MCF 10A (cell line): ENCODE data around the gene RTKN. TPM values are rescaled to one million over a fixed set of nuclear protein-coding genes. Genes with fewer than 3 reads are reported as not detected.

ENCODE experiments used
- BruUV-seq: library from RNA; stranded (reverse); fragments of 400-500 nt; replicated peaks from 2 replicates; lab custom pipeline; 2021; lab: Mats Ljungman, UMichigan
- CTCF ChIA-PET: fragments of 300-600 bp; sonication (Branson Sonifier 250); formaldehyde crosslinking; extraction: SDS; loops from one replicate; lab custom pipeline; 2021; ENCODE audit warnings: antibody characterized with exemption, inconsistent platforms; lab: Yijun Ruan, JAX
- POLR2A ChIA-PET: fragments of 300-600, 350-650 bp; sonication (Branson Sonifier 250); formaldehyde crosslinking; extraction: SDS; loops from one replicate; lab custom pipeline; 2020; ENCODE audit warnings: antibody characterized with exemption, inconsistent platforms; lab: Yijun Ruan, JAX
- DNase-seq: peaks from one replicate; pipeline ENCODE4 v3.0.0-alpha.2; 2018; ENCODE audit not compliant: unreplicated experiment
- H3K27ac Mint-ChIP-seq: one replicate; pipeline ENCODE4 v1.8.0; 2022; ENCODE audit warnings: mild to moderate bottlenecking, low read depth, mixed read lengths; ENCODE audit not compliant: unreplicated experiment
- H3K27me3 Mint-ChIP-seq: one replicate; pipeline ENCODE4 v1.8.0; 2022; ENCODE audit warnings: mixed read lengths; ENCODE audit not compliant: insufficient read depth, unreplicated experiment
- H3K36me3 Mint-ChIP-seq: one replicate; pipeline ENCODE4 v1.8.0; 2022; ENCODE audit warnings: mild to moderate bottlenecking, moderate library complexity, mixed read lengths; ENCODE audit not compliant: insufficient read depth, unreplicated experiment
- H3K4me1 Mint-ChIP-seq: one replicate; pipeline ENCODE4 v1.8.0; 2022; ENCODE audit warnings: mixed read lengths; ENCODE audit not compliant: insufficient read depth, unreplicated experiment
- H3K4me3 Mint-ChIP-seq: one replicate; pipeline ENCODE4 v1.8.0; 2022; ENCODE audit warnings: mild to moderate bottlenecking, moderate library complexity, mixed read lengths; ENCODE audit not compliant: unreplicated experiment
- H3K9me3 Mint-ChIP-seq: one replicate; pipeline ENCODE4 v1.8.0; 2022; ENCODE audit warnings: mixed read lengths; ENCODE audit not compliant: unreplicated experiment
- intact Hi-C: fragments of 100-400 bp; cut with micrococcal nuclease; formaldehyde crosslinking; loops from 2 replicates; pipeline ENCODE4 v1.14.1; 2022
- total RNA-seq: library from RNA; stranded (reverse); gene quantifications from 2 replicates; pipeline ENCODE4 v1.2.3, GENCODE V29; 2022
- TF ChIP-seq, protein P1 (sequence below): fragments of 200-600 bp; IDR thresholded peaks from one replicate; pipeline ENCODE4 v1.8.0; 2022; ENCODE audit warnings: antibody characterized with exemption, mild to moderate bottlenecking; ENCODE audit not compliant: unreplicated experiment

RTKN gene
- total RNA-seq, 1 experiment from 2014 or later: 63.0 TPM

- Mint-ChIP-seq H3K4me3 (peak overlapping the region; percentile 78), H3K9me3 (no peaks in the 10 kb centered on the region), H3K4me1 (peaks cover 15% of the 10 kb centered on the region), H3K36me3 (peaks cover 14% of the 10 kb centered on the region), H3K27ac (peak overlapping the region; percentile 80), H3K27me3 (no peaks in the 10 kb centered on the region)
- TSS peak; percentile 64 for BruUV-seq
- intact Hi-C loops: loop anchor here (2.0 kb wide), 1 partner anchor 14 kb away; the partner anchor contains the start of gene INO80B
- DNase-seq: no peak
- CTCF ChIA-PET: interaction anchor here (1.1 to 1.4 kb wide), 2 partner anchors 20 to 90 kb away, joined by 3 to 5 read pairs; partner anchors contain the start of genes C2orf81 and WDR54
- TF ChIP-seq, protein P1, sequence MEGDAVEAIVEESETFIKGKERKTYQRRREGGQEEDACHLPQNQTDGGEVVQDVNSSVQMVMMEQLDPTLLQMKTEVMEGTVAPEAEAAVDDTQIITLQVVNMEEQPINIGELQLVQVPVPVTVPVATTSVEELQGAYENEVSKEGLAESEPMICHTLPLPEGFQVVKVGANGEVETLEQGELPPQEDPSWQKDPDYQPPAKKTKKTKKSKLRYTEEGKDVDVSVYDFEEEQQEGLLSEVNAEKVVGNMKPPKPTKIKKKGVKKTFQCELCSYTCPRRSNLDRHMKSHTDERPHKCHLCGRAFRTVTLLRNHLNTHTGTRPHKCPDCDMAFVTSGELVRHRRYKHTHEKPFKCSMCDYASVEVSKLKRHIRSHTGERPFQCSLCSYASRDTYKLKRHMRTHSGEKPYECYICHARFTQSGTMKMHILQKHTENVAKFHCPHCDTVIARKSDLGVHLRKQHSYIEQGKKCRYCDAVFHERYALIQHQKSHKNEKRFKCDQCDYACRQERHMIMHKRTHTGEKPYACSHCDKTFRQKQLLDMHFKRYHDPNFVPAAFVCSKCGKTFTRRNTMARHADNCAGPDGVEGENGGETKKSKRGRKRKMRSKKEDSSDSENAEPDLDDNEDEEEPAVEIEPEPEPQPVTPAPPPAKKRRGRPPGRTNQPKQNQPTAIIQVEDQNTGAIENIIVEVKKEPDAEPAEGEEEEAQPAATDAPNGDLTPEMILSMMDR: no peak
- POLR2A ChIA-PET: interaction anchor here (0.6 to 4.8 kb wide), 14 partner anchors 15 to 705 kb away, joined by 3 to 132 read pairs (median 8); partner anchors contain the start of genes AUP1, C2orf81, CCDC142 and HTRA2
Measured at GRCh38 chr2:74441170-74441689, 507 bp downstream of the RTKN start.

- peaks cover 14% of the 10 kb centered on the region for H3K36me3 Mint-ChIP-seq
- H3K9me3 Mint-ChIP-seq: no peaks in the 10 kb centered on the region
- peaks cover 15% of the 10 kb centered on the region for H3K4me1 Mint-ChIP-seq
- ChIA-PET POLR2A (interaction anchor here (0.6 to 4.8 kb wide), 24 partner anchors 9 to 704 kb away, joined by 3 to 132 read pairs (median 4); partner anchors contain the start of genes AUP1, C2orf81, CCDC142 and DQX1), CTCF (interaction anchor here (0.6 to 1.4 kb wide), 8 partner anchors 9 to 148 kb away, joined by 3 to 5 read pairs (median 3); partner anchors contain the start of genes C2orf81 and WDR54)
- H3K4me3 Mint-ChIP-seq: peak overlapping the region; percentile 78
- intact Hi-C loops: loop anchor here (2.0 kb wide), 1 partner anchor 14 kb away; the partner anchor contains the start of gene INO80B
- H3K27me3 Mint-ChIP-seq: no peaks in the 10 kb centered on the region
- H3K27ac Mint-ChIP-seq: peak overlapping the region; percentile 80
- peak; percentile 82 for DNase-seq
- BruUV-seq: TSS peak; percentile 71
- TF ChIP-seq, protein P1: no peak
Measured at GRCh38 chr2:74440378-74441169, 1.2 kb downstream of the RTKN start.

GRCh38 chr2:74439803-74440377, 1.8 kb downstream of the RTKN start:
- TF ChIP-seq, protein P1: no peak
- peaks cover 17% of the 10 kb centered on the region for H3K36me3 Mint-ChIP-seq

More at GRCh38 chr2:74439803-74440377, 1.8 kb downstream of the RTKN start:
- CTCF ChIA-PET: interaction anchor here (0.6 to 1.4 kb wide), 9 partner anchors 9 to 148 kb away, joined by 3 to 5 read pairs (median 3); partner anchors contain the start of genes C2orf81, INO80B and WDR54
- no TSS peak for BruUV-seq
- DNase-seq: no peak
- H3K27me3 Mint-ChIP-seq: no peaks in the 10 kb centered on the region
- peak overlapping the region; percentile 78 for H3K4me3 Mint-ChIP-seq
- H3K9me3 Mint-ChIP-seq: no peaks in the 10 kb centered on the region
- intact Hi-C loops: loop anchor here (2.0 kb wide), 1 partner anchor 15 kb away; the partner anchor contains the start of gene INO80B
- POLR2A ChIA-PET: interaction anchor here (0.6 to 4.8 kb wide), 21 partner anchors 9 to 703 kb away, joined by 3 to 132 read pairs (median 5); partner anchors contain the start of genes AUP1, C2orf81, CCDC142 and DQX1
- H3K27ac Mint-ChIP-seq: peak overlapping the region; percentile 80
- H3K4me1 Mint-ChIP-seq: peaks cover 15% of the 10 kb centered on the region
